RWPE2 (cell line): ENCODE measurements around the gene SAFB2.

Source experiments
- ATAC-seq: fragments of 200-7000 bp; cut with Tn5 transposase; 3 replicates; pipeline ENCODE4 v1.9.1; 2021; ENCODE audit warnings: low read depth
- DNase-seq: peaks from one replicate; pipeline ENCODE4 v3.0.0-alpha.2; 2020; ENCODE audit warnings: low spot score
- H3K27ac ChIP-seq: fragments of 450-650 bp; 2 replicates; pipeline ENCODE4 v1.5.1; 2017; ENCODE audit warnings: mild to moderate bottlenecking; ENCODE audit not compliant: poor library complexity, severe bottlenecking
- H3K27me3 ChIP-seq: fragments of 250-450 bp; sonication (Bioruptor Pico); 2 replicates; pipeline ENCODE4 v1.5.1; 2021; ENCODE audit warnings: mild to moderate bottlenecking, moderate library complexity; ENCODE audit not compliant: insufficient read depth, poor library complexity, severe bottlenecking
- H3K36me3 ChIP-seq: fragments of 250-450 bp; sonication (Bioruptor Pico); 2 replicates; pipeline ENCODE4 v1.5.1; 2020; ENCODE audit warnings: low read depth, mild to moderate bottlenecking, moderate library complexity
- H3K4me1 ChIP-seq: fragments of 250-450 bp; sonication (Bioruptor Pico); 2 replicates; pipeline ENCODE4 v1.5.1; 2021; ENCODE audit warnings: mild to moderate bottlenecking, moderate library complexity; ENCODE audit not compliant: insufficient read depth, poor library complexity, severe bottlenecking
- H3K4me3 ChIP-seq: fragments of 250-450 bp; sonication (Bioruptor Pico); 2 replicates; pipeline ENCODE4 v1.5.1; 2021; ENCODE audit warnings: mild to moderate bottlenecking, moderate library complexity; ENCODE audit not compliant: severe bottlenecking
- H3K9me3 ChIP-seq: fragments of 250-450 bp; sonication (Bioruptor Pico); 2 replicates; pipeline ENCODE4 v1.5.1; 2021; ENCODE audit warnings: mild to moderate bottlenecking, moderate library complexity; ENCODE audit not compliant: severe bottlenecking
- CTCF ChIP-seq: fragments of 450-650 bp; IDR thresholded peaks from one replicate; pipeline ENCODE4 v1.5.1; 2017; ENCODE audit warnings: mild to moderate bottlenecking, moderate library complexity; ENCODE audit not compliant: poor library complexity, severe bottlenecking

The SAFB2 gene

GRCh38 chr19:5579697-5580096 is 42.9 kb downstream of the SAFB2 start:
- TF ChIP-seq CTCF = no peak
- Histone ChIP-seq H3K27me3 (no peaks in the 10 kb centered on the region), H3K36me3 (no peaks in the 10 kb centered on the region), H3K4me3 (no peak overlapping the region), H3K9me3 (no peaks in the 10 kb centered on the region), H3K27ac (no peak overlapping the region), H3K4me1 (peaks cover 5% of the 10 kb centered on the region)
- ATAC-seq (no peak), DNase-seq (no peak)

DNA sequence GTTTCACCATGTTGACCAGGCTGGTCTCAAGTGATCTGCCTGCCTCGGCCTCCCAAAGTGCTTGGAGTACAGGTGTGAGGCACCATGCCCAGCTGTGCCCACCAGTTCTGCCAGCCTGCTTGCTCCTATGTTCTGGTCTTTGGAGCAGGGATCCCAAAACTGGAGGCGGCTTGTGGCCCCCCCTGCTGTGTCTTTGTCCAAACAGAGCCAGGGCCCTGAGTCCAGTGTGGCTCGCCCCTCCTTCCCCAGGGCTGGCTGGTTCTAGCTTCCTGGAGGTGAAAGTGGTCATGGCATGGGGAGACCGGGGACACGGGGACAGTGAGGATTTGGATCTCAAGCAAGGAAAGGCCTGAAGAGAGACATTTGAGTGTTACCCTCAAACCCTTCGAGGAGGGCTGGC is 43.3 kb downstream of the SAFB2 start:
- no peak for ATAC-seq
- TF ChIP-seq CTCF = no peak
- DNase-seq = no peak
- Histone ChIP-seq H3K27ac (no peak overlapping the region), H3K4me1 (peaks cover 5% of the 10 kb centered on the region), H3K9me3 (no peaks in the 10 kb centered on the region), H3K36me3 (no peaks in the 10 kb centered on the region), H3K27me3 (no peaks in the 10 kb centered on the region), H3K4me3 (no peak overlapping the region)

DNA sequence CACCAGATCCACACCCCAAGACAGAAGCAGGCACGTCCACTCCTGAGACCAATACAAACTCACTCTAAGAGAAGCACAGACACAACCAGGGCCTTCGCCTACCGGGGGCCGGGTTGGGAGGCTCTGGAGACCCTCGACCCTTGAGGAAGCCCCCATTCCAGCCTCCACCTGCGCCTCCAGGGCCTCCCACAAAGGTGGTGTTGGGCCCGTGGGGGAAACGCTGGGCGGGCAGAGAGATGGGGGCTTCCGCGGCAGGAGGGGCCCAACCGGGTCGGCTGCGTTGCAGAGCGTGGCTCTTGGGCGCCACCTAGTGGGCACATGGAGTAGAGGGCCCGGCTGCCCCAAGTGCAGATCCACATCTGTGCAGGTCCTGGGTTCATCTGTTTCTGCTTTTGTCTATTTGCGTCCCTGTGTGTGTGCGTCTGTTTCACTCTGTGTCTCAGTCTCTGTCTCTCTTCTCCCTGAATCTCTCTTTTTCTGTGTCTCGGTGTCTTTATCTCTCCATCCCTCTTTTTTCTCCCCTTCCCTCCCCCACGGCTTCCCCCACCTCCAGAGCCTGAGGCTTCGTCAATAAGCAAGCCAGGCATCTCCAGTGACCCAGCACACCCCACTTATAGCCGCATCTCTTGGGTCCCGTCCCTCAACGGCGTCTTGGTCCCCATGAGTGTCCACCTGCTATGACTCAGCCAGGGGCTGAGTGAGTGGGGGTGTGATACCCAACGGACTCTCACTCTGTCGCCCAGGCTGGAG is 44.3 kb downstream of the SAFB2 start:
- DNase-seq = no peak
- H3K36me3 ChIP-seq = no peaks in the 10 kb centered on the region
- peaks cover 5% of the 10 kb centered on the region for H3K4me1 ChIP-seq
- H3K4me3 ChIP-seq = peak overlapping the region; percentile 14
- H3K27ac ChIP-seq = no peak overlapping the region
- TF ChIP-seq CTCF = peak; percentile 90
- H3K27me3 ChIP-seq = no peaks in the 10 kb centered on the region
- no peaks in the 10 kb centered on the region for H3K9me3 ChIP-seq
- peak; percentile 82 for ATAC-seq

- no peak for ATAC-seq
- H3K4me3 ChIP-seq = no peak overlapping the region
- no peaks in the 10 kb centered on the region for H3K27me3 ChIP-seq
- no peak for TF ChIP-seq CTCF
- no peak overlapping the region for H3K27ac ChIP-seq
- H3K4me1 ChIP-seq = peaks cover 5% of the 10 kb centered on the region
- no peaks in the 10 kb centered on the region for H3K36me3 ChIP-seq
- DNase-seq = no peak
- H3K9me3 ChIP-seq = no peaks in the 10 kb centered on the region
Observed at GRCh38 chr19:5575590-5575989, 47.0 kb downstream of the SAFB2 start.

GRCh38 chr19:5572556-5573286 is 49.9 kb downstream of the SAFB2 start:
- DNase-seq = no peak

More at GRCh38 chr19:5572556-5573286, 49.9 kb downstream of the SAFB2 start:
- Histone ChIP-seq H3K4me1 (peaks cover under 1% of the 10 kb centered on the region), H3K27ac (no peak overlapping the region), H3K36me3 (no peaks in the 10 kb centered on the region), H3K9me3 (no peaks in the 10 kb centered on the region), H3K4me3 (no peak overlapping the region), H3K27me3 (no peaks in the 10 kb centered on the region)
- TF ChIP-seq CTCF = no peak
- ATAC-seq = no peak
